ENCODE results near the gene DDX10. TPM values are rescaled to one million over a fixed set of nuclear protein-coding genes. Genes with fewer than 3 reads are reported as not detected.

The DDX10 gene
- polyA plus RNA-seq, 1 of the 3 experiments (the other 2 are of a cell fraction) = 35.8 TPM

- H3K79me2 ChIP-seq (ENCODE audit: insufficient read depth) = peaks cover 73% of the 10 kb centered on the region
- no peak overlapping the region for H3K9ac ChIP-seq
- H3K27me3 ChIP-seq (ENCODE audit: insufficient read depth) = no peaks in the 10 kb centered on the region
- DNase-seq = no peak
- peaks cover 0 to 21% of the 10 kb centered on the region in 2 experiments for H3K36me3 ChIP-seq (replicated peaks in 1 of 2; ENCODE audit: control insufficient read depth in 1 of 2, insufficient read depth in 2 of 2, low read length in 1 of 2)
- no peak for TF ChIP-seq MXI1 (IDR thresholded peaks at IDR 0.05; ENCODE audit: low read depth, low read length)
- no peak for TF ChIP-seq TEAD4 (IDR thresholded peaks at IDR 0.05; ENCODE audit: borderline replicate concordance, insufficient read depth)
- TF ChIP-seq CHD2 (IDR thresholded peaks at IDR 0.05; ENCODE audit: low read length, partially characterized antibody) = no peak
- TF ChIP-seq EZH2phosphoT487 (IDR thresholded peaks at IDR 0.05; ENCODE audit: borderline replicate concordance, low read depth) = no peak
- no peak for TF ChIP-seq GATA2 (CRISPR knock-in tag; IDR thresholded peaks at IDR 0.05)
- TF ChIP-seq IRF3 (IDR thresholded peaks at IDR 0.05; ENCODE audit: low read depth, low read length) = no peak
- no peak for TF ChIP-seq CTCF (IDR thresholded peaks at IDR 0.05)
- no peak for TF ChIP-seq POLR2AphosphoS5 (IDR thresholded peaks at IDR 0.05; ENCODE audit: low read depth, low read length)
- TF ChIP-seq NRF1 (IDR thresholded peaks at IDR 0.05; ENCODE audit: low read depth, low read length) = no peak
- TF ChIP-seq MAX (IDR thresholded peaks at IDR 0.05; ENCODE audit: low read depth) = no peak
- TF ChIP-seq TCF12 (IDR thresholded peaks at IDR 0.05) = no peak
- TF ChIP-seq ELF1 (IDR thresholded peaks at IDR 0.05) = no peak
- TF ChIP-seq MEF2A (IDR thresholded peaks at IDR 0.05; ENCODE audit: borderline replicate concordance, low read depth) = no peak
- no peak for TF ChIP-seq EP300 (IDR thresholded peaks at IDR 0.05; ENCODE audit: borderline replicate concordance in 1 of 2, low read depth in 1 of 2, low read length in 1 of 2)
- TF ChIP-seq ZBTB33 (IDR thresholded peaks at IDR 0.05; ENCODE audit: borderline replicate concordance, low read depth) = no peak
- H3K4me1 ChIP-seq (ENCODE audit: control insufficient read depth in 1 of 2, insufficient read depth in 2 of 2, low read depth in 1 of 2, low read length in 1 of 2) = peaks cover 2 to 40% of the 10 kb centered on the region in 2 experiments; a peak in 3 of 4 replicates
- no peak overlapping the region for H3K4me2 ChIP-seq
- H2AFZ ChIP-seq (ENCODE audit: low read depth) = no peak overlapping the region
- no peak overlapping the region for H3K4me3 ChIP-seq (ENCODE audit: low read depth in 2 of 2, low read length in 1 of 2)
- H3K27ac ChIP-seq (ENCODE audit: low read depth in 2 of 2, low read length in 1 of 2) = no peak overlapping the region
- WGBS (ENCODE audit: low lambda C conversion rate) = 96% methylated on average over 7 of the region's 7 CpGs
- H3K9me3 ChIP-seq = no peaks in the 10 kb centered on the region
- H3F3A ChIP-seq (replicated peaks; ENCODE audit: insufficient read depth) = peaks cover 33% of the 10 kb centered on the region
- CTCF ChIA-PET = no interaction called here
- no peaks in the 10 kb centered on the region for H4K20me1 ChIP-seq (ENCODE audit: insufficient read depth)
- no peaks in the 10 kb centered on the region for H3K9me2 ChIP-seq
- POLR2A ChIA-PET = no interaction called here
Observed at GRCh38 chr11:108934696-108935095, 269.8 kb downstream of the DDX10 start.

Measured in SK-N-SH (cell line).